HEK293 (cell line): ENCODE data around the gene TRAPPC12.
A peak's percentile ranks its signal among the peaks of the same experiment; 100 is the strongest.

Source experiments
- CTCF ChIA-PET: fragments of 350-600 bp; formaldehyde crosslinking; extraction: SDS; loops from one replicate; lab custom pipeline; 2021; ENCODE audit warnings: antibody characterized with exemption; lab: Yijun Ruan, JAX
- POLR2A ChIA-PET: fragments of 300-600 bp; formaldehyde crosslinking; extraction: SDS; loops from one replicate; lab custom pipeline; 2020; ENCODE audit warnings: antibody characterized with exemption, inconsistent platforms; lab: Yijun Ruan, JAX
- H3K27ac ChIP-seq: fragments of 200-500 bp; sonication (Bioruptor generic); 2 replicates; pipeline ENCODE4 v1.5.1; 2014; ENCODE audit warnings: low read depth, low read length, control low read depth, inconsistent platforms; ENCODE audit errors: extremely low read depth
- H3K36me3 ChIP-seq, 2 experiments: fragments of 200-500 bp in 1 of 2; sonication (Bioruptor generic) in 1 of 2; 1 replicate in 1 of 2; 2 replicates in 1 of 2; pipeline ENCODE4 v1.5.1; 2014 to 2017; ENCODE audit warnings: inconsistent platforms in 2 of 2, low read length in 2 of 2; ENCODE audit not compliant: control insufficient read depth in 2 of 2, insufficient read depth in 1 of 2
- H3K4me1 ChIP-seq: fragments of 200-500 bp; sonication (Bioruptor generic); 2 replicates; pipeline ENCODE4 v1.5.1; 2014; ENCODE audit warnings: mild to moderate bottlenecking, low read length, inconsistent platforms; ENCODE audit not compliant: control insufficient read depth, insufficient read depth
- H3K4me3 ChIP-seq: 2 replicates; pipeline ENCODE4 v1.5.1; 2011; ENCODE audit warnings: low read depth, mild to moderate bottlenecking, control low read depth, low read length, moderate library complexity
- H3K9me3 ChIP-seq: fragments of 200-500 bp; sonication (Bioruptor generic); 2 replicates; pipeline ENCODE4 v1.5.1; 2014; ENCODE audit warnings: low read depth, low read length, inconsistent platforms; ENCODE audit not compliant: control insufficient read depth, insufficient read depth
- BCL11A ChIP-seq: fragments of 450-650 bp; formaldehyde crosslinking; IDR thresholded peaks from 2 replicates; pipeline ENCODE4 v1.5.1; 2016; ENCODE audit warnings: low read depth, missing biosample characterization, missing genetic modification characterization
- KLF1 ChIP-seq: fragments of 450-650 bp; formaldehyde crosslinking; IDR thresholded peaks from 2 replicates; pipeline ENCODE4 v1.5.1; 2016; ENCODE audit warnings: missing biosample characterization, missing genetic modification characterization
- REPIN1 ChIP-seq: fragments of 450-650 bp; formaldehyde crosslinking; IDR thresholded peaks from 2 replicates; pipeline ENCODE4 v1.5.1; 2017; ENCODE audit warnings: missing biosample characterization, missing genetic modification characterization, low read depth
- SP2 ChIP-seq: fragments of 450-650 bp; formaldehyde crosslinking; IDR thresholded peaks from 2 replicates; pipeline ENCODE4 v1.5.1; 2016; ENCODE audit warnings: missing biosample characterization, missing genetic modification characterization
- ZNF140 ChIP-seq: fragments of 450-650 bp; formaldehyde crosslinking; IDR thresholded peaks from 2 replicates; pipeline ENCODE4 v1.5.1; 2016; ENCODE audit warnings: missing biosample characterization, missing genetic modification characterization
- ZNF175 ChIP-seq: fragments of 450-650 bp; formaldehyde crosslinking; IDR thresholded peaks from 2 replicates; pipeline ENCODE4 v1.5.1; 2016; ENCODE audit warnings: missing biosample characterization, missing genetic modification characterization
- ZNF302 ChIP-seq: fragments of 450-650 bp; formaldehyde crosslinking; IDR thresholded peaks from 2 replicates; pipeline ENCODE4 v1.5.1; 2016; ENCODE audit warnings: missing biosample characterization, missing genetic modification characterization, low read depth
- ZNF324 ChIP-seq: fragments of 450-650 bp; formaldehyde crosslinking; IDR thresholded peaks from 2 replicates; pipeline ENCODE4 v1.5.1; 2016; ENCODE audit warnings: missing biosample characterization, missing genetic modification characterization
- ZNF354C ChIP-seq: fragments of 450-650 bp; formaldehyde crosslinking; IDR thresholded peaks from 2 replicates; pipeline ENCODE4 v1.5.1; 2016; ENCODE audit warnings: missing biosample characterization, missing genetic modification characterization, low read depth, borderline replicate concordance
- ZNF416 ChIP-seq: fragments of 450-650 bp; formaldehyde crosslinking; IDR thresholded peaks from 2 replicates; pipeline ENCODE4 v1.5.1; 2016; ENCODE audit warnings: missing biosample characterization, missing genetic modification characterization
- ZNF555 ChIP-seq: fragments of 450-650 bp; formaldehyde crosslinking; conservative IDR thresholded peaks from 2 replicates; pipeline ENCODE4 v1.5.1; 2017; ENCODE audit warnings: missing biosample characterization, mild to moderate bottlenecking, missing genetic modification characterization, inconsistent platforms
- ZNF610 ChIP-seq: fragments of 450-650 bp; formaldehyde crosslinking; IDR thresholded peaks from 2 replicates; pipeline ENCODE4 v1.5.1; 2016; ENCODE audit warnings: missing biosample characterization, missing genetic modification characterization, borderline replicate concordance
- ZSCAN30 ChIP-seq: fragments of 450-650 bp; IDR thresholded peaks from 2 replicates; pipeline ENCODE4 v1.5.1; 2018; ENCODE audit warnings: missing biosample characterization, mild to moderate bottlenecking, missing genetic modification characterization, moderate library complexity
- TF ChIP-seq, protein P1 (sequence below): fragments of 450-650 bp; formaldehyde crosslinking; IDR thresholded peaks from 2 replicates; pipeline ENCODE4 v1.5.1; 2017; ENCODE audit warnings: missing biosample characterization, mild to moderate bottlenecking, missing genetic modification characterization, moderate library complexity
- TF ChIP-seq, protein P2 (sequence below): fragments of 450-650 bp; formaldehyde crosslinking; IDR thresholded peaks from 2 replicates; pipeline ENCODE4 v1.5.1; 2017; ENCODE audit warnings: missing biosample characterization, missing genetic modification characterization
- TF ChIP-seq, protein P3 (sequence below): fragments of 450-650 bp; formaldehyde crosslinking; IDR thresholded peaks from 2 replicates; pipeline ENCODE4 v1.5.1; 2016; ENCODE audit warnings: missing biosample characterization, missing genetic modification characterization
- TF ChIP-seq, protein P4 (sequence below): IDR thresholded peaks from 2 replicates; pipeline ENCODE4 v1.6.1; 2011; ENCODE audit warnings: mild to moderate bottlenecking, low read depth, low read length, borderline replicate concordance
- TF ChIP-seq, protein P5 (sequence below): fragments of 450-650 bp; formaldehyde crosslinking; IDR thresholded peaks from 2 replicates; pipeline ENCODE4 v1.5.1; 2016; ENCODE audit warnings: missing biosample characterization, missing genetic modification characterization

The TRAPPC12 gene

DNA sequence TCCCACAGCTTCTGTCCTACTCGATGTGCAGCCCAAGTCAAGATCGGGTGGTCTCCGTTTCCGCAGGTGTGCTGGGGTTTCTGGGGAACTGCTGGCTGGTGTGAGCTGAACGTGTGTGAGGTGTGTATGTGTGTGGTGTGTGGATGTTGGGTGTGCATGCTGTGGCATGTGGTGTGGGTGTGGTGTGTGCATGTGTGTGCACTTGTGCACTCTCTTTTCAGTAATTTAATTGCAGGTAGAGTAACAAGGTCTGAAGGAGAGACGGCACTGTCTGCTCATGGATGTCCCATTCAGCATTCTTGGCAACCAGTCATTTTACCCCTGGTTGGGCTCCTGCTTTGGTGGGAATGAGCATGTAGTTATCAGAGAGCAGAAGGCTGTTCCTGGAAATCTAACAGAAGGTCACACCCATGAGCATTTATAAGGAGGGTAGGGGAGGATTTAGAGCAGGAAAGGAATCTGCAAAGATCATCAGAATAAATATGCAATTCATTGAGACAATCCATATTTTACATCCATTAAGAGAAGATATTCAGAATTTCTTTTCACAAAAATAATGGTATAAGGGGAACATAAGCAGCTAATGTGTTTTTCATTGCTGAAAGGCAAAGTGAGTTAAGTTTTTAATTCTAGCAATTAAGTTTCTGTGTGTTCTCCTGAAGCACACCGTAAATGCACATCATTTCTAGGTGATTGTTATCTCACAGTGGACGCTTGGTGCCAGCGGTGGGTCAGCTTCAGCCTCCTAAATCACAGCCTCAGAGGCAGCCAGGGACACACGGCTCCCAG lies 79.1 kb downstream of the TRAPPC12 start:
- Histone ChIP-seq H3K4me3 (no peak overlapping the region), H3K4me1 (no peaks in the 10 kb centered on the region), H3K27ac (no peak overlapping the region), H3K36me3 (peaks cover 5 to 54% of the 10 kb centered on the region in 2 experiments; a peak in 2 of 3 replicates), H3K9me3 (no peaks in the 10 kb centered on the region)
- POLR2A ChIA-PET: no interaction called here
- TF ChIP-seq, protein P1, sequence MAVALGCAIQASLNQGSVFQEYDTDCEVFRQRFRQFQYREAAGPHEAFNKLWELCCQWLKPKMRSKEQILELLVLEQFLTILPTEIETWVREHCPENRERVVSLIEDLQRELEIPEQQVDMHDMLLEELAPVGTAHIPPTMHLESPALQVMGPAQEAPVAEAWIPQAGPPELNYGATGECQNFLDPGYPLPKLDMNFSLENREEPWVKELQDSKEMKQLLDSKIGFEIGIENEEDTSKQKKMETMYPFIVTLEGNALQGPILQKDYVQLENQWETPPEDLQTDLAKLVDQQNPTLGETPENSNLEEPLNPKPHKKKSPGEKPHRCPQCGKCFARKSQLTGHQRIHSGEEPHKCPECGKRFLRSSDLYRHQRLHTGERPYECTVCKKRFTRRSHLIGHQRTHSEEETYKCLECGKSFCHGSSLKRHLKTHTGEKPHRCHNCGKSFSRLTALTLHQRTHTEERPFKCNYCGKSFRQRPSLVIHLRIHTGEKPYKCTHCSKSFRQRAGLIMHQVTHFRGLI (tag by site-specific recombination): peak; percentile 80
- no peak for TF ChIP-seq SP2 (tag by site-specific recombination)
- CTCF ChIA-PET: interaction anchor here (0.6 to 0.7 kb wide), 2 partner anchors 216 to 526 kb away, joined by 3 read pairs; no protein-coding TSS in a partner anchor

DNA sequence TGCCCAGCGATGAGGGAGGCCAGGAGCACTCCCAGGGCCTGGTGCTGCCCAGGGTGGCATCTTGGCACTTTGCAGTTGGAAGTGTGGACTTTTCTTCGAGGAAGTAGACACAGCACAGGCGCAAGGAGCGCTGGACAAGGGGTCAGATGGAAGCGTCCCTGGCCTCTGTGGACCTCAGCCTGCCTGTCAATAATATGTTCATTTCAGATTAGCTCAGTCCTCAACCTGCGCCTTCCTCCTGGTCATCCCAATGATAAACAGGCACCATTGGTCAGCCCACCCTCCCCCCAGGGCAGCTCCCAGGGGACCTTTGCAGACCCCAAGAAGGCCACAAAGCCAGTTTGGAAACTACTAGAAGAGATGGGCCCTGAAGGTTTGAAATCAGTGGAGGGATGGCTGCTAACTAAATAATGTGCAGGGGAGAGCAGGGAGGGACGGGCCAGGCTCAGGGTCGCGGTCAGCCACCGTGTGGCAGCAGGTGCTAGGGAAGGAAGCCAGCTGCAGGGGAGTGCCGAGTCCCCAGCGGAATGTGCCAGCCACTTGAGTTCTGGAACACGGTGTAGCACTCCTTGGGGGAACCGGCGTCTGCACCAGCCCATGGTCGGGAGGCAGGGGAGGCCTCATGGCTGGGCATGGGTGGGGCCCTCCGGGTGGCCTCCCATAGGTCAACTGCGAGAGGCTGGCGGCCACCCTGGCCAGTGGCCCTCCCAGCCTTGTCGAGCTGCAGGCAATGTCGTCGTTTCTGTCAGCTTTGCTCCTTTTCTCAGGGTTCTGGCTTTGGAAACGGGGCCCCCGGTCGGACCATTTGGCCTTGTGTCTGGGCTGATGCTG lies 79.9 kb downstream of the TRAPPC12 start:
- Histone ChIP-seq H3K36me3 (peaks cover 5 to 53% of the 10 kb centered on the region in 2 experiments; a peak in 2 of 3 replicates), H3K4me1 (no peaks in the 10 kb centered on the region), H3K4me3 (no peak overlapping the region), H3K27ac (no peak overlapping the region), H3K9me3 (no peaks in the 10 kb centered on the region)
- ChIA-PET POLR2A (no interaction called here), CTCF (interaction anchor here (0.6 to 0.7 kb wide), 2 partner anchors 217 to 527 kb away, joined by 3 read pairs; no protein-coding TSS in a partner anchor)
- TF ChIP-seq ZSCAN30 (tag by site-specific recombination): no peak
- TF ChIP-seq, protein P2, sequence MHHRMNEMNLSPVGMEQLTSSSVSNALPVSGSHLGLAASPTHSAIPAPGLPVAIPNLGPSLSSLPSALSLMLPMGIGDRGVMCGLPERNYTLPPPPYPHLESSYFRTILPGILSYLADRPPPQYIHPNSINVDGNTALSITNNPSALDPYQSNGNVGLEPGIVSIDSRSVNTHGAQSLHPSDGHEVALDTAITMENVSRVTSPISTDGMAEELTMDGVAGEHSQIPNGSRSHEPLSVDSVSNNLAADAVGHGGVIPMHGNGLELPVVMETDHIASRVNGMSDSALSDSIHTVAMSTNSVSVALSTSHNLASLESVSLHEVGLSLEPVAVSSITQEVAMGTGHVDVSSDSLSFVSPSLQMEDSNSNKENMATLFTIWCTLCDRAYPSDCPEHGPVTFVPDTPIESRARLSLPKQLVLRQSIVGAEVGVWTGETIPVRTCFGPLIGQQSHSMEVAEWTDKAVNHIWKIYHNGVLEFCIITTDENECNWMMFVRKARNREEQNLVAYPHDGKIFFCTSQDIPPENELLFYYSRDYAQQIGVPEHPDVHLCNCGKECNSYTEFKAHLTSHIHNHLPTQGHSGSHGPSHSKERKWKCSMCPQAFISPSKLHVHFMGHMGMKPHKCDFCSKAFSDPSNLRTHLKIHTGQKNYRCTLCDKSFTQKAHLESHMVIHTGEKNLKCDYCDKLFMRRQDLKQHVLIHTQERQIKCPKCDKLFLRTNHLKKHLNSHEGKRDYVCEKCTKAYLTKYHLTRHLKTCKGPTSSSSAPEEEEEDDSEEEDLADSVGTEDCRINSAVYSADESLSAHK (tag by site-specific recombination): no peak
- no peak for TF ChIP-seq ZNF324 (tag by site-specific recombination)
- no peak for TF ChIP-seq ZNF302 (tag by site-specific recombination)
- TF ChIP-seq BCL11A (tag by site-specific recombination): no peak
- TF ChIP-seq ZNF175 (tag by site-specific recombination): no peak
- TF ChIP-seq ZNF140 (tag by site-specific recombination): no peak
- TF ChIP-seq, protein P3, sequence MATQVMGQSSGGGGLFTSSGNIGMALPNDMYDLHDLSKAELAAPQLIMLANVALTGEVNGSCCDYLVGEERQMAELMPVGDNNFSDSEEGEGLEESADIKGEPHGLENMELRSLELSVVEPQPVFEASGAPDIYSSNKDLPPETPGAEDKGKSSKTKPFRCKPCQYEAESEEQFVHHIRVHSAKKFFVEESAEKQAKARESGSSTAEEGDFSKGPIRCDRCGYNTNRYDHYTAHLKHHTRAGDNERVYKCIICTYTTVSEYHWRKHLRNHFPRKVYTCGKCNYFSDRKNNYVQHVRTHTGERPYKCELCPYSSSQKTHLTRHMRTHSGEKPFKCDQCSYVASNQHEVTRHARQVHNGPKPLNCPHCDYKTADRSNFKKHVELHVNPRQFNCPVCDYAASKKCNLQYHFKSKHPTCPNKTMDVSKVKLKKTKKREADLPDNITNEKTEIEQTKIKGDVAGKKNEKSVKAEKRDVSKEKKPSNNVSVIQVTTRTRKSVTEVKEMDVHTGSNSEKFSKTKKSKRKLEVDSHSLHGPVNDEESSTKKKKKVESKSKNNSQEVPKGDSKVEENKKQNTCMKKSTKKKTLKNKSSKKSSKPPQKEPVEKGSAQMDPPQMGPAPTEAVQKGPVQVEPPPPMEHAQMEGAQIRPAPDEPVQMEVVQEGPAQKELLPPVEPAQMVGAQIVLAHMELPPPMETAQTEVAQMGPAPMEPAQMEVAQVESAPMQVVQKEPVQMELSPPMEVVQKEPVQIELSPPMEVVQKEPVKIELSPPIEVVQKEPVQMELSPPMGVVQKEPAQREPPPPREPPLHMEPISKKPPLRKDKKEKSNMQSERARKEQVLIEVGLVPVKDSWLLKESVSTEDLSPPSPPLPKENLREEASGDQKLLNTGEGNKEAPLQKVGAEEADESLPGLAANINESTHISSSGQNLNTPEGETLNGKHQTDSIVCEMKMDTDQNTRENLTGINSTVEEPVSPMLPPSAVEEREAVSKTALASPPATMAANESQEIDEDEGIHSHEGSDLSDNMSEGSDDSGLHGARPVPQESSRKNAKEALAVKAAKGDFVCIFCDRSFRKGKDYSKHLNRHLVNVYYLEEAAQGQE (tag by site-specific recombination): no peak
- TF ChIP-seq SP2 (tag by site-specific recombination): no peak
- TF ChIP-seq, protein P4, sequence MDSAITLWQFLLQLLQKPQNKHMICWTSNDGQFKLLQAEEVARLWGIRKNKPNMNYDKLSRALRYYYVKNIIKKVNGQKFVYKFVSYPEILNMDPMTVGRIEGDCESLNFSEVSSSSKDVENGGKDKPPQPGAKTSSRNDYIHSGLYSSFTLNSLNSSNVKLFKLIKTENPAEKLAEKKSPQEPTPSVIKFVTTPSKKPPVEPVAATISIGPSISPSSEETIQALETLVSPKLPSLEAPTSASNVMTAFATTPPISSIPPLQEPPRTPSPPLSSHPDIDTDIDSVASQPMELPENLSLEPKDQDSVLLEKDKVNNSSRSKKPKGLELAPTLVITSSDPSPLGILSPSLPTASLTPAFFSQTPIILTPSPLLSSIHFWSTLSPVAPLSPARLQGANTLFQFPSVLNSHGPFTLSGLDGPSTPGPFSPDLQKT: no peak
- no peak for TF ChIP-seq ZNF416
- no peak for TF ChIP-seq REPIN1 (tag by site-specific recombination)
- TF ChIP-seq KLF1 (tag by site-specific recombination): no peak
- TF ChIP-seq ZNF354C (tag by site-specific recombination): no peak
- no peak for TF ChIP-seq ZNF610 (tag by site-specific recombination)
- TF ChIP-seq ZNF555 (tag by site-specific recombination): no peak
- TF ChIP-seq, protein P5, sequence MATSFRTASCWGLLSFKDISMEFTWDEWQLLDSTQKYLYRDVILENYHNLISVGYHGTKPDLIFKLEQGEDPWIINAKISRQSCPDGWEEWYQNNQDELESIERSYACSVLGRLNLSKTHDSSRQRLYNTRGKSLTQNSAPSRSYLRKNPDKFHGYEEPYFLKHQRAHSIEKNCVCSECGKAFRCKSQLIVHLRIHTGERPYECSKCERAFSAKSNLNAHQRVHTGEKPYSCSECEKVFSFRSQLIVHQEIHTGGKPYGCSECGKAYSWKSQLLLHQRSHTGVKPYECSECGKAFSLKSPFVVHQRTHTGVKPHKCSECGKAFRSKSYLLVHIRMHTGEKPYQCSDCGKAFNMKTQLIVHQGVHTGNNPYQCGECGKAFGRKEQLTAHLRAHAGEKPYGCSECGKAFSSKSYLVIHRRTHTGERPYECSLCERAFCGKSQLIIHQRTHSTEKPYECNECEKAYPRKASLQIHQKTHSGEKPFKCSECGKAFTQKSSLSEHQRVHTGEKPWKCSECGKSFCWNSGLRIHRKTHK (tag by site-specific recombination): no peak
